NCI-H2081 treated with DMSO at 0.1 percent for 48 hours (cell line): ENCODE measurements around the gene CMTR2.
A peak's percentile ranks its signal among the peaks of the same experiment; 100 is the strongest.
"Not testable (repeated sequence)": the region's sequence is repeated elsewhere in the genome, so short reads cannot be mapped to it uniquely, and the experiment has no call there.

Experiments
- DNase-seq: peaks from one replicate; lab custom pipeline; 2025; lab: John Stamatoyannopoulos, UW

Gene CMTR2, protein sequence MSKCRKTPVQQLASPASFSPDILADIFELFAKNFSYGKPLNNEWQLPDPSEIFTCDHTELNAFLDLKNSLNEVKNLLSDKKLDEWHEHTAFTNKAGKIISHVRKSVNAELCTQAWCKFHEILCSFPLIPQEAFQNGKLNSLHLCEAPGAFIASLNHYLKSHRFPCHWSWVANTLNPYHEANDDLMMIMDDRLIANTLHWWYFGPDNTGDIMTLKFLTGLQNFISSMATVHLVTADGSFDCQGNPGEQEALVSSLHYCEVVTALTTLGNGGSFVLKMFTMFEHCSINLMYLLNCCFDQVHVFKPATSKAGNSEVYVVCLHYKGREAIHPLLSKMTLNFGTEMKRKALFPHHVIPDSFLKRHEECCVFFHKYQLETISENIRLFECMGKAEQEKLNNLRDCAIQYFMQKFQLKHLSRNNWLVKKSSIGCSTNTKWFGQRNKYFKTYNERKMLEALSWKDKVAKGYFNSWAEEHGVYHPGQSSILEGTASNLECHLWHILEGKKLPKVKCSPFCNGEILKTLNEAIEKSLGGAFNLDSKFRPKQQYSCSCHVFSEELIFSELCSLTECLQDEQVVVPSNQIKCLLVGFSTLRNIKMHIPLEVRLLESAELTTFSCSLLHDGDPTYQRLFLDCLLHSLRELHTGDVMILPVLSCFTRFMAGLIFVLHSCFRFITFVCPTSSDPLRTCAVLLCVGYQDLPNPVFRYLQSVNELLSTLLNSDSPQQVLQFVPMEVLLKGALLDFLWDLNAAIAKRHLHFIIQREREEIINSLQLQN

DNA sequence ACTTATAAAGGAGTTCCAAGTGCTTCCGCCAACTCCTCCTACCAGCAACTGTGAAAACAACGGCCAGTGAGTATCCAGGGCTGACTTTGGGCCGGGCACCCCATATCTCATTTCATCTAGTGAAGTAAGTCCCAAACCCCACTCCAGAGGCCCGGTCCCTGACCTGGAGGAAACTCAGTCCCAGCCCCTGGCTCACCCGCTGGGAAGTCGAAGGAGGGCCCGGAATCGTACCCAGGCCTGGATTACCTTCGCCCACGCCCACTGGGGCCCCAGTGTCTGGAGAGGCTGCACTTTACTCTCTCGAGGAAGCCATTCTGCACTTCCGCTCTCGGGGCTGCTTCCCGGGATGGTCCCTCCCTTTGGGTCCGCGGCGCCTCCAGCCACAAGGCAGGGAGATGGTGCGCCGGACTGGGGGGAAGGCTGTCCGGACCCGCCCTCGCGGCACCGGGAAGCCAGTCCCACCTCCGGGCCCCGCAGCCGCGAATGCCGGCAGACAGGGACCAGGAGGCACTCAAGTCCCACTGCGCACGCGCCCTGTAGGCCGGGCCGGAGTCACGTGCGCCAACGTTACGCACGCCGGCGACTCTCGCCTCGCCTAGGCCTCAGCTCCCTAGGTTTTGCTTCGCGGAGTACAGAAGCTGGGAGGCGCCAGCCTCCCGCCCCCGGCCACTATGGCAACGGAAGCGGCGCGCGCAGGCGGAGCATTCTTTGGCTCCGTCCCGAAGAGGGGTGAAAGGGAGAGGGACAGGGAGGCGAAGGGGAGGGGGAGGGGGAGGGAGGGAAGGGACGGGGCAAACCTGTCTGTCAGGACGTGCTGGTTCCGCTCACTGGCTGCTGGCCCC is at the start of gene CMTR2:
Gene CMTR2, minus strand, starts transcription at position 513 of the 842 bp plus-strand sequence. CDS start 3,482 bp downstream, outside the sequence.
- DNase-seq = peak; percentile 63

DNA sequence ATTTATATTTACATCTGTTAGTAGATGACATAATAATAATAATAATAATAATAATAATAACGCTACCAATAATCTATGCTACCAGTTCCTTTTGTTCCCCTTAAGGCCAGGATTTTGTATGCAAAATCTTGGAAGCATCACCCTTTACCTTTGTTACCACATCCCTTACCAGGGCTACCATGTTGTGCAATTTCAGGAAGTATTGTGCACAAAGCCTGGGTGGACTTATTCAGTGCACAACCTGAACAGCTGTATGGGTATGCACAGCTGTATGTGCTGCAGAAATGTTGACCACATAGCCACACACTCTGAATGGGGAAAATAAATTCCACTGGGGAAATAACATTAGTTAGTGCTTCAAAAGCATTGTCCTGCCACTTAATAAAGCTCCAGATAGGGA is 49.4 kb upstream of the CMTR2 start:
- DNase-seq = no peak

DNA sequence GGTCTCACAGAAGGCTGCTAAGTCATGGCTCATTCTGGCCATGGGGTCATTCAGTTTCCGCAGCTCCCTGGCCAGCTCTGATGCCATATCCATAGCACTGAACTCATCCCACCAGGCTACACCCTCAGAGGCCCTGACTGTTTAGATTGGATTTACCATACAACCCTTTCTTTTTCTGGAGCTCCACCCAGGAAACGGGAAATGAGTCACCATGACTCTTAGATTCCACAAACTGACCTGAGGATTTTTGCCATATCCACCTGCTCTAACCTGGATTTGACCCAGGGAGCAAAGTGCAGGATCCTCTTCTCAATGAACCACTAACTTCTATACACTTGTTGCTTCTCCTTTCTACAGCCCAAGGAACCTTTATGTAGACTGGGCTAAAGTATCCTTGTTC is 49.0 kb upstream of the CMTR2 start:
- no peak for DNase-seq

DNA sequence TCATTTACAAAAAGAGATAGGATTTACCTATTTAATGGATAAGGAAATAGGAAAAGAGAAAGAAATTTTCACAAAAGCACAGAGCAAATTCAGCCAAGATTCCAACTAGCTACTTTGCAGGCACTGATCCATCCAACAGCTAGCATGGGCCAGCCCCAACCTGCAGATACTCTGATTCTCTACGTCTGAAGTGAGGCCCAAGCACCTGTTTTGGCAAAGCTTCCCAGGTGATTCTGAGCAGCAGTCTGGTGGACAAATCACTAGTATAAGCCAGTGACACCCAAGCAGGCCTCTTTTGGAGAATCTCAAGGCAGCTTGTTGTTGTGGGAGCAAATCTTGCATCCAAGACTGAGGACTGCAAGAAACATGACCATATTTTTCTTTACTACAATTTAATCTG is 48.4 kb upstream of the CMTR2 start:
- DNase-seq = no peak

DNA sequence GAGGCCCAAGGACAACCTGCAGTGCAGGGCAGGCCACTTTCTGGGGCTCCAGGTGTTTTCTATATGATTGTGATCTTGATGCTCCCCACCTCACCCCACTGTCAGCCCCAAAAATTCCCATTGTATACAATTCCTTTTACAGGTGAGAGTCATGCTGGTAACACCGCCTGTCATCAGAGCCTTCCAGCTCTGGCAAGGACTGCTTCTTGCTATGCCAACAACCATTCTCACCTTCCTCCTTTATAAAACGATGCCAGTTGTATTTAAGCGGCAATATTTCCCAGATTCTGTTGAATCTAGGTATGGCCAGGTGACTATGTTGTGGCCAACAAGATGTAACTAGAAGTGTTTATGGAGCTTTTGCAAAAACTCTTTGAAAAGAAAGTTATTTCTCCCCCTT is 38.9 kb upstream of the CMTR2 start:
- no peak for DNase-seq

DNA sequence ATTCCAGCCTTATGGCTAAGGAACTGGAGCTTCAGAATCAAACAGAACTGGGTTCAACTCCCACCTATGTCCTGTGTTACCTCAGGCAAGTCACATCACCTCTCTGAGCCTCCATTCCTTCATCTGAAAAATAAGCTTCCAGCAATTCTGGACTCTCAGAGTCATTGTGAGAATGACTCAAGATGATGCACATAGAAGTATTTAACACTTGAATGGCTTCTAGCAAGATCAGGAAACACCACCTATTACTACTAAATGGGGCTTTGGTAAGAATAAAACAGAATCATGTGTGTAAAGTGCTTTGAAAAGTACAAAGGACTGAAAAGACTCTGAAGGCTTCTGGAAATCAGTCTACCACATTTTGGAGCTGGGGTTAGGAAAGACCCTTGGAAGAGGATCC is 38.5 kb upstream of the CMTR2 start:
- DNase-seq = no peak

DNA sequence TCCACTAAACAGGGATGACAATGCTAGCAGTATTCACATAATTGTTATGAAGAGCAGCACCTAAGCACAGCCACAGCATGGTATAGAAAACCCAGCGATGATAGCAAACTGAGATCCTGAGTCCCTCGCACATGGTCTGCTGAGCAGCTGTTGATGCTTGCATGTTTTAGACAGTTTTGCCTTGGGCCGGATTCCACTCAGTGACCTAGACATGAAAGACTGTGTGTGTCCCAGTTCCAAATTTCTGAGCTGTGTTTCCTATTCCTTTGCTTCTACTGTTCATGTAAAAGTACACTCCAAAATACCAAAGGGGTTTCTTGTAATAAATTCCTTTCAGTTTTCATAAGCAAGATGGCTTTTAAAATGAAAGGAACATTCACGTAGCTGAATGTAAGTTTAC is 30.8 kb upstream of the CMTR2 start:
- no peak for DNase-seq

DNA sequence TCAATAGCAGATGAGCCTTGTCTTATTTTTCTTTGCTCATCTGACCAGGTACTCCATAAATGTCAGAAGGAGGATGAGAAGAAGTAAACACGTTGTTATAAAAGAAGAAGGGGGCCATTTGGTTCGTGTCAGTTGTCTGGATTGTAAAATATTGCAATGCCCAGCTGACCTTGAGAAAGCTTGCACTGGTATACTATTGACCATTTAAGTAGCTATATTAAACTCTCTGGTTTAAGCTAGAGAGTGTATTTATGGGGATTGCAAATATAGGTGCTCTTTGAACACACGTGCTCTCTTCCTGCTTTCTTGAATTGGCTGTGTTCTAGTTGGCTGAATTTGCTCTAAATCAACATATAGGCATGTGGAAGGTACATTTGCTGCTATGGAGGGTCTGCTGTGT is 26.1 kb upstream of the CMTR2 start:
- no peak for DNase-seq

DNA sequence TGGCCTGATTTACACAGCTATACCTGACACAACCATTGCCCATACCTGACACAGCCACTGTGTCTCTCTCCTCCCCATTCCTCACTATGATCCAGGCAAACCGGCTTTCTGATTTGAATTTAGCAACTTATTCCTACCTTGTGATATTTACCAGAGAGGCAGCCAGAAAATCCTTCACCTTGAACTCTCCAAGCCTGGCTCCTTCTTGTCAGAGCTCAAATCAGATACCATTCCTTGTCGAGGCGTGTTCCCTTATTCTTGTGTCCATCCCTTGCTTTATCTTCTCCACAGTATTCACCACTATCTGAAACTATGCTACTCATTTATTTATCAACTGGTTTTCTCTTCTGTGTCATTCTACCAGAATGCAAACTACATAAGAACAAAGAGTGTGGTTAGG is 24.4 kb upstream of the CMTR2 start:
- not testable (repeated sequence) for DNase-seq

DNA sequence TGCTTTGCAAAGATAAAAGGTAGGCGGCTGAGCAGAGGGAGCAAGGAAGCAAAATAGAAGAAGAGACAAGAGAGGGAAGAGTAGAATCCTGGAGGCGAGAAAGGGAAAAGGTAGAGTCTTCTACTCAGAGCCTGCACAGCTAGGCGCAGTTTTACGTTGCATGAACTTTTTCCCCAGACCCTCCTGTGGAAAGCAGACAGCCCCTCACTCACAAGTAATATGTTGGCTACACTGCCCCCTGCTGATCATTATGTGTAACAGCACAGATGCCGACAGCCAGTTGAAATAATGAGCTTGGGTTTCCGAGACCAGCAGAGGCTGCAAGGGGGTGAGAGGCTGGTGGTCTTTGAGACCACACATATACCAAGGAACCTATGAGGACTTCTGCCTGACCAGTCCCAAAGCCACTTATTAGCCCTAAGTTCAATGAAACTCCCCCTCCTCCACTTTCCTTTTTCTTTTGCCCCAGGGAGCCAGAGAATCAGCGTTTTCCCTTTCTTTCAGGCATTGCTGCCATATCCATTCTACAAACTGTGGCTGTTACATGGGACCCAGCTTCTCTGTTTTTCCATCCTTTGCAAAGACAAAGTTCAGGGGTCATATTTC is 22.5 kb upstream of the CMTR2 start:
- no peak for DNase-seq

DNA sequence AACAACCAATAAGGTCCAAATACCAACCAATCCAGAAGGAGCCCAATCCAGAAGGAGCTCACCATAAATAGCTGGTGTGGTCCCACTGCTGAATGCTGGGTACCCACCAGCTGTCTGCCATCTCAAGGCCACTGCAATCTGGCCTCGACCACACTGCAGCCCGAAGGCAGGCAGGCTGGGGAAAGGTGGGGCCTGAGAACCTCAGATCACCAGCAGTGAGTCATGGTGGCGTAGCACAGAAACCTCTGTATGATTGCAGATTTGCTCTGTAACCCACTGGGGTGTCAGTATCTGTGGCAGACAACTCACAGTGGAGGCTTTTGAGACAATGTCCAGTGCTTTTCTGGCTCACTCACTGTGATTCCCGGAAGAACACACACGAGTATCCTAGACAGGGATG is 14.7 kb upstream of the CMTR2 start:
- DNase-seq = no peak

DNA sequence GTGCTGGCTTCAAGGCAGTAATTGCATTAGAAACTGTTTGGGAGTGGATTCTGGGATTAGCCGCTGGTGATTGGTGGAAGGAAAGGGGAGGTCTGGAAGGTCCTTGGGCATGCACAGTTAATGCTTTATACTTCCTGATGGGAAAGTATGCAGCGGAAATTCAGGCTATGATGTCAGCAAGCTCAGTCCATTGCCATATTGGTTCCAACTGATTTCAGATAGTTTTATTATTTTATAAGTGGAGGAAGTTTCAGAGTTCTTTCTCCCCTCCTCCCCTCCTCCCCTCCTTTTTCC is 8.1 kb upstream of the CMTR2 start:
- DNase-seq = no peak

DNA sequence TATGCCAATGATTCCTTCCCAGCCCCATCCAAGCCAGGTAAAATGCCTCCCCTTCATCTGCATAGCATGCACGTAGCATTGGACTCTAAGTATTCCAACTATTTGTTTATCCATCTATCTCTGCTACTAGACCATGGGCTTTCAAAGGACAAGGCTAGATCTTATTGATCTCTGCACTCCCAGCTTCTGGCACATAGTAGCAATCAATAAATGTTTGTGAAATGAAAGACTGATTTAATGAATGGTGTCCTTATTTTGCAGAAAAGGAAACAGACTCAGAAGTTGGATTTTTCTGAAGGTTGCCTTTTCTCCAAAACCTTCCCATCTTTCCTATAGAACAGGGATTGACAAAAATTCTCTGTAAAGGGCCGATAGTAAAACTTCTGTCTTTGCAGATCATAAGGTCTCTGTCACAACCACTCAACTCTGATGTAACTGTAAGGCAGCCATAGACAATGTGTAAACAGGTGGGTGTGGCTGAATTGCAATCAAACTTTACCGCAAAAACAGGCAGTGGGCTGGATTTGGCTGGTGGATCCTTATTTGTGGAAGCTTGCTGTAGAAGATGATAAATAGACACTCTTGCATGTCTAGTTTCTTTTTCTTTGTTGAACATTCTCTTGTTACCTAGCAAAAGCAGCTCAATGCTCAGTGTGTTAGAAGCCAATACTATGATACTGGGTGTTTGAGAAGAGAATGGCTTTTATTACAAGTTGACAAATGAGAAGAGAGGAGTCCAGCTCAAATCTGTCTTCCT is 7.6 kb upstream of the CMTR2 start:
- DNase-seq = no peak

DNA sequence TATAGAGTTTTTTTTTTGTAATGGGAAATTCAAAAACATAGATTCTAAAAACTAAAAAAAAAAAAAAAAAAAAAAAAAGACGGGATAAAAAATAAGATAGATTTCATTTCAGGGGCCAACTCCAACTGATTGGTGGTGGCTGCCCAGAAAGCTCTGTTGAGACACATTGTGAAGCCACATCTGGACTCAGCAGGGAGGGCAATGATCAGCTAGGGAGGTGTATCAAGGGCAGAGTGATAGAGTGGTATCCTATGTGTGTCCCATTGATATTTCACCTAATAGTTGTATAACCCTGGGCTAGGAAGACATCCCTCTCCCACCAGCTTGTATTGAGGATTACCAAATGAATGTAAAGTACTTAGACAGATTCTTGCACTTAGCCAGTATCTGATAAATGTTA is 6.7 kb upstream of the CMTR2 start:
- DNase-seq = no peak

DNA sequence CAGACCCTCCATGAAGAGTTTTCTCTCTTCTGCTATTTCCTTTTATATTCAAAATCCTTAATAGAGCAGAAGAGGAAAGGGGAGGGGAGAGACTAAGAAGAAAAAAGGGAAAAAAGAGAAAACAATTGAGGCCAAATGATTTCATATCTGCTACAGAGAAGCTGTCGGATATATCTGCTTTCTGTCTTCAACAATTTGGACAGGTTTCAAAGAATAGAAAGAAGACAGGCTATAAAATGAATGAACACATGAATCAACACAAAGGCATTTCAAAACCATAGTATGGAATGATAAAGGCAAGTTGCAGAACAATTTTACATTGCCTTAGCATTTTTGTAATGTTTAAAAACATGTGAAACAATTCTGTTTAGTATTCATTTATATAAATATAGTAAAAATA is 4.7 kb upstream of the CMTR2 start:
- no peak for DNase-seq

DNA sequence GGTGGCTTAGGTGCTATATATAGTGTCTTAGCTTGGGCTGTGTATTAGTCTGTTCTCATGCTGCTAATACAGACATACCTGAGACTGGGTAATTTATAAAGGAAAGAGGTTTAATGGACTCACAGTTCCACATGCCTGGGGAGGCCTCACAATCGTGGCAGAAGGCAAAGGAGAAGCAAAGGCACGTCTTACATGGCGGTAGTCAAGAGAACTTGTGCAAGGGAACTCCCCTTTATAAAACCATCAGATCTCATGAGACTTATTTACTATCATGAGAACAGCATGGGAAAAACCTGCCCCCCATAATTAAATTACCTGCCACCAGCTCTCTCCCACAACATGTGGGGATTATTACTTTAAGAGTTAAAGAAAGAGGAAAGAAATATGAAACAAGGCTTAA is 2.9 kb upstream of the CMTR2 start:
- not testable (repeated sequence) for DNase-seq

DNA sequence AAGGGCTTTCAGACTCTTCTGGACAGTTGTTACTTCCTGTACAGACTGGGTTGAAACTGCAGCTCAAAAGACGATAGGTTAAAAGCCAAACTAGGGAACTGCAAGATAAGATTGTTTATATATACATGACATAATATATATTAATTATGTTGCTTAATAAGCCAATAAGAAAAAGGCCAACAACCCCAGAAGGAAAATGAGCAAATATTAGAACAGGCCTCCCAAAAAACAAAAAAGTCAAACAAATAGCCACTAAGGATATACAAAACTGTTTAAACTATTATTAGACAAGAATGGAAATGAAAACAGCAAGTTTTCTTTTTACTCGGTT is 495 bp upstream of the CMTR2 start:
- no peak for DNase-seq

DNA sequence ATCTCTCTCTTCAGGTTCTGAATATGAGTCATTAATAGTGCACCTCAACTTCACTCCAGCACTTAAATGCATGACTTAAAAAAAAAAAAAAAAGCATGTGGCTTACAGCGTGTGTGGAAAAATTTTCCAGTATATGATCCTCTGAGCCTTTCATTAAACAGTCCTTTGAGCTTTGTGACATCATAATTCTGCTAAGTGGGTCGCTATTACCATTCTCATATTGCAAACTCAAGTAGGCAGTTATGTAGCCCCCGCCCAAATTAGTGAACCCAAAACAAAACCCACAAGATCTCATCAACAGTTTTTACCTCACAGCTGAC is 672 bp downstream of the CMTR2 start:
- no peak for DNase-seq

DNA sequence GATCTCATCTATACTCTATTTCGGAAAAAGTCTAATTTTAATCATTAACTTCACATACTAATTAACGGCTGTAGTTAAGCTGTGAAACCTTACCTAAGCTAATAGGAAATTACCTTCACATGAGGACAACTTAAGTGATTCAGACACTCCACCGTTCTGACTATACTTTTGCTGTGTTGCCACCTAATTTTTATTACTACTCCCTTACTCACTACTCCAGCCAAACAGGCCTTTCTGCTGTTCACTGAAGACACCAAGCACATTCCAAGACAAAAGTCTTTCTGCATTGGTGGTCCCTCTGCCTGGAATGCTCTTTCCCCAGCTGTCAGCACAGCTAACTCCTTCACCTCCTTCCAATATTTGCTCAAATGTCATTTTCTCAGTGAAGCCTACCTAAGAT is 1.3 kb downstream of the CMTR2 start:
- DNase-seq = no peak

DNA sequence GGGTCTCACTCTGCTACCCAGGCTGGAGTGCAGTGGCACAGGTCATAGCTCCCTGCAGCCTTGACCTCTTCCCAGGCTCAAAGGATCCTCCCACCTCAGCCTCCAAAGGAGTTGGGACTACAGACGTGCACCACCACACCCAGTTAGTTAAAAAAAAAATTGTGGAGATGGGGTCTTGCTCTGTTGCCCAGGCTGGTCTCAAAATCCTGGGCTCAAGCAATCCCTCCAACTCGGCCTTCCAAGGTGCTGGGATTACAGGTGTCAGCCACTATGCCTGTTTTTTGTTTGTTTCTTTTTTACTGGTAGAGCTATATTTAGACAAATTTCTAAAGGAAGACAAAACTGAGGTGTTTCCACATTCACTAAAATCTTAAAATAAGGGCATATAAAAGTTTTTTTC is 1.7 kb downstream of the CMTR2 start:
- DNase-seq = no peak

DNA sequence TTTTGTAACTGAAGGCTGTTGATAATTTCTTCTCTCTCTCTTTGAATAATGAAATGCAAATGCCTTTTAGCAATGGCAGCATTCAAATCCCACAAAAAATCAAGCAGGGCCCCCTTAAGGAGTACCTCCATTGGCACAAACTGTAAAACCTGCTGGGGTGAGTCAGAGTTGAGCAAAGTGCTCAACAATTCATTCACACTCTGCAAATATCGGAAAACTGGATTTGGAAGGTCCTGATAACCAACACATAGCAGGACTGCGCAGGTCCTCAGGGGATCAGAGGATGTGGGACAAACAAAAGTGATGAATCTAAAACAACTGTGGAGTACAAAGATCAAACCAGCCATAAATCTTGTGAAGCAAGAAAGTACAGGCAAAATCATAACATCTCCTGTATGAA is 5.6 kb downstream of the CMTR2 start:
- no peak for DNase-seq

DNA sequence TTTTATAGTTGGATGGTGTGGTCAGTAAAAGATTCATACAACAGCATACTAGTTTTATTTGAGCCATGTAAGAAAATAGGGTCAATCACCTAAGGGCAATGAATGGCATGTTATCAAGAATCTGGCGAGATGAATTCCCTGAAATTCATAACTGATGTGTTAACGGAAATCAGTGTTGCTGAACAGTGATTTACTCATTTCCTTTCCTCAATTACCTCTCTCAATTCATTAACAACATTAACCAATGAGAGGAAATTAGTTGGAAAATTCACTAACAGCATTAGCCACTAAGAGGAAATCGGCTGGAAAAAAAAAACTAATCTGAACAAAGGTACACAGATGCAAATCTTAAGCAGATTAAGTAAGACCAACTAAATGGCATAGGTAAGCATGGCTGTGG is 6.3 kb downstream of the CMTR2 start:
- no peak for DNase-seq
